ENCODE data around the gene ASPSCR1. TPM values are rescaled to one million over a fixed set of nuclear protein-coding genes. Genes with fewer than 3 reads are reported as not detected.

The ASPSCR1 gene
- total and polyA plus RNA-seq, 2 of the 8 experiments (the other 6 are each of a cell fraction or from before 2014, with no cell fraction given) = 33.3 to 43.7 TPM

GRCh38 chr17:81929253-81930141 lies 47.9 kb upstream of the ASPSCR1 start (continued):
- TF ChIP-seq PHF8 (conservative IDR thresholded peaks at IDR 0.05; ENCODE audit: low read depth, low read length) (no peak), TEAD4 (IDR thresholded peaks at IDR 0.05; ENCODE audit: low read depth, low read length) (no peak), SRF (IDR thresholded peaks at IDR 0.05; ENCODE audit: low read depth, low read length) (no peak), SP2 (IDR thresholded peaks at IDR 0.05; ENCODE audit: low read length) (no peak), TAF7 (optimal IDR thresholded peaks at IDR 0.05; ENCODE audit: borderline replicate concordance, low read depth, low read length) (no peak), GTF2F1 (IDR thresholded peaks at IDR 0.05; ENCODE audit: borderline replicate concordance, low read depth, low read length) (no peak), HDAC6 (IDR thresholded peaks at IDR 0.05; ENCODE audit: low read depth, low read length) (no peak), EGR1 (IDR thresholded peaks at IDR 0.05; ENCODE audit: borderline replicate concordance, low read depth, low read length) (no peak)
